CD1c-positive myeloid dendritic cell (primary cell): ENCODE data around the gene NKAIN4.

ENCODE experiments used
- DNase-seq: peaks from one replicate; pipeline ENCODE4 v3.0.0-alpha.2; 2016; ENCODE audit errors: extremely low spot score

NKAIN4 gene

DNA sequence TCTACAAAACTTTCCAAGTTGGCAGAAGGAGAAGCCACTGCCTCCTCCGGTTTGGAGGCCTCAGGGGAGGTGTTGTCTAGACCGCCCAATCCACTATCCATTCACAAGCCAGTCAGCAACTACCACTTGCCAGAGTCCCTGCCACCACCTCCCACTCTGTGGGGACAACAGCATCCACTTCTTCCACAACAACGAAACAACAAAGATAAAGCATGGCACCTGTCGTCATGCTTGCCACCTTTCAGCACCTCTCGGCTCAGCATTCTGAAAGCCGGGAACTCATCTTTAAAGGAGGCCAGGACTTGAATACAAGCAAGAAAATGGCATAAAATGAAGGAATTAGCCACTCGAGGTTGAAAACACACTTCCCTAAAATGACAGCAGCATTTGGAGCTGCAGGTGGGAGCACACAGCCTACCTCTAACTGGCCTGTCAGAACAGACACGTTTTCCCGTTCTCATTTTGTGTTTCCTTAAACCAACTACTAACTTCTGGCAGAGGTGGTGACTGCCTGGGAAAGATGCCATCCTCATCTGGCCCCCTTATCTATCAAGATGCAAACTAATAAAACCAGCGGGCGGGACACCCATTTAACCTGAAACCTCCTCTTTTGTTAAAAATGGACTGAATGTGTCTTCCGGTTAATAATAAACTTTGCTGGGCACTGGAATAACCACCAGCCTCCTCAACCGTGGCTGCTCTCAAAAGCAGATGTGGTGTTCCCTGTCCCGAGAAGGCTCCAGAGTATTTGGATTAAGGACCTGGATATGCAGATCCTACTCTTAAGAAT is 60.1 kb downstream of the NKAIN4 start:
- no peak for DNase-seq

DNA sequence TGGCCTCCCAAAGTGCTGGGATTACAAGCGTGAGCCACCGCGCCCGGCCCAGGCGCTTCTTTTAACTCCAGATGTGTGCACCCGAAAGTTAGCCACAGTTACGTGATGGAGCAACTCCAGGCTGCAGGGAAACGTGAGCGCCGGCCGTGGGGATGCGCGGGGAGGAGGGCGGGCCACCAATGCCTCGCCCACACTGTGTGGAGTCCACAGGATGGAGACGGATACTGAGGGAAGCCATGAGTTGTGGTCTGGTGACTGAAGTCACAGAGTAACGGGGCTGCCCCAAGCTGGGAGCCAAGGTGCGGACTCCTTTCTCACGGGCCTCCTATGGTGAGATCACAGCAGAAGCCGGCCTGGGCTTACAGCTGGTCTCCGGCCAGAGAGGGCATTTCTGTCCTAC is 61.5 kb downstream of the NKAIN4 start:
- DNase-seq = no peak

DNA sequence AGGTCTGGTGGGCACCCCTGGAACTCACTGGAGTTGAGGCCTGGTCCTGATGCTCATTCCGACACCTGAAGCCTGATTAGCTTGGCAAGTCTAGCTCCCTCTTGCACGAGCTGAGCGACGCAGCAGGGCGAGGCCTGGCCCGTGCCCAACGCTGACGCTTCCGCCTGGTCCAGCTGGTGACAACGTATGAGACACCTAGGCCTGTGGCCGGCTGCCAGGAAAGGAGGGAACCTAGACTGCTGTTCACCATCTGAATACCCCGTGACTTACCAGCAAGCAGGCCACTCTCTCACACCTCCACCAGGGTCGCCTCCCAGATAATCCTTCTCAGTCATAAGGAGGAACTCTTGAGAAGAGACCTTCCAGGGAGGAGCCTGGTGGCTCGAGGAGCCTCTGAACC is 62.9 kb downstream of the NKAIN4 start:
- DNase-seq = no peak

DNA sequence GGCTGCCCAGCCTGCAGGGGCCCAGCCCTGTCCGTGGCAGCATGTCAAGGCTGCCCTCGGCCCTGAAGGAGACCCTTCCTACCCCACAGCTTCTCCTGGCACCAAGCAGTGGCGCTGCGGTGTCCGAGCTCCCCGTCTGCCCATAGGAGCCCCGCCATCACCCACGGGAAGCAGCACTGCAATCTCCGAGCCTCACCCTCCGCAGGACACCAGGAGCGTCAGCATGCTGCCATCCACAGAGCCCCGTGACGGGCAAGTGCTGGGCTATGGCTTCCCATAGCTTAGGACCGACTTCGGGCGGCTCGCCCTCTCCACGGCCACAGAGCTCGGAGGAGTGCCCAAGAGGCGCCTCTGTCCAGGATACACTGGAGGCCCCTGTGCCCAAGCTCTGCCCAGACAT is 63.4 kb downstream of the NKAIN4 start:
- no peak for DNase-seq
